Activated effector memory CD4-positive, alpha-beta T cell treated with anti-CD3 and anti-CD28 coated beads, Interleukin-2, amount 50 U/mL, for 16 hours (primary cell): ENCODE data around the gene IFNA16.
"Not testable (repeated sequence)": the region's sequence is repeated elsewhere in the genome, so short reads cannot be mapped to it uniquely, and the experiment has no call there.

Experiments used
- DNase-seq: peaks from one replicate; pipeline ENCODE4 v3.0.0-alpha.2; 2020

The IFNA16 gene

GRCh38 chr9:21217211-21217610 is at the start of gene IFNA16:
IFNA16 (minus strand) TSS chr9:21217311; CDS start chr9:21217305, 6 bp downstream.
- DNase-seq, result not testable (repeated sequence)

GRCh38 chr9:21265421-21266189 is 48.5 kb upstream of the IFNA16 start:
- no peak for DNase-seq

- no peak for DNase-seq
Observed at GRCh38 chr9:21255538-21256212, 38.6 kb upstream of the IFNA16 start.

- no peak for DNase-seq
Observed at GRCh38 chr9:21252721-21253547, 35.8 kb upstream of the IFNA16 start.

GRCh38 chr9:21251638-21252037 is 34.5 kb upstream of the IFNA16 start:
- DNase-seq, result no peak

GRCh38 chr9:21251190-21251589 is 34.1 kb upstream of the IFNA16 start:
- DNase-seq, result no peak

- no peak for DNase-seq
Observed at GRCh38 chr9:21244836-21245235, 27.7 kb upstream of the IFNA16 start.

- DNase-seq, result no peak
Observed at GRCh38 chr9:21239911-21240310, 22.8 kb upstream of the IFNA16 start, which contains the start of gene IFNA14. IFNA14 (minus strand) TSS chr9:21240005; CDS start chr9:21239935, 70 bp downstream.

GRCh38 chr9:21236360-21236714 is 19.2 kb upstream of the IFNA16 start:
- DNase-seq, result not testable (repeated sequence)

GRCh38 chr9:21235468-21236359 is 18.6 kb upstream of the IFNA16 start:
- not testable (repeated sequence) for DNase-seq

GRCh38 chr9:21234153-21234687 is 17.1 kb upstream of the IFNA16 start:
- no peak for DNase-seq

- DNase-seq, result no peak
Observed at GRCh38 chr9:21233258-21233657, 16.1 kb upstream of the IFNA16 start.

GRCh38 chr9:21228122-21228521 is 11.0 kb upstream of the IFNA16 start, which contains the start of gene IFNA17:
IFNA17 (minus strand) TSS chr9:21228222; CDS start chr9:21228173, 49 bp downstream.
- no peak for DNase-seq

GRCh38 chr9:21213411-21214326 is 3.4 kb downstream of the IFNA16 start:
- not testable (repeated sequence) for DNase-seq

- DNase-seq, result not testable (repeated sequence)
Observed at GRCh38 chr9:21212160-21212559, 5.0 kb downstream of the IFNA16 start.

GRCh38 chr9:21210782-21211181 is 6.3 kb downstream of the IFNA16 start:
- not testable (repeated sequence) for DNase-seq

- DNase-seq, result no peak
Observed at GRCh38 chr9:21210311-21210710, 6.8 kb downstream of the IFNA16 start.

- not testable (repeated sequence) for DNase-seq
Observed at GRCh38 chr9:21207043-21207442, 10.1 kb downstream of the IFNA16 start, which contains the start of gene IFNA10. IFNA10 (minus strand) TSS chr9:21207143; CDS start chr9:21207097, 46 bp downstream.

- no peak for DNase-seq
Observed at GRCh38 chr9:21205204-21205603, 11.9 kb downstream of the IFNA16 start.

GRCh38 chr9:21202105-21202504 is 15.0 kb downstream of the IFNA16 start, which contains the start of gene IFNA7:
IFNA7 (minus strand) TSS chr9:21202205; CDS start chr9:21202165, 40 bp downstream.
- DNase-seq, result not testable (repeated sequence)
